ENCODE measurements around the gene PDCD6IP.

PDCD6IP gene

GRCh38 chr3:33839283-33839682 is 40.9 kb downstream of the PDCD6IP start (continued):
- TF ChIP-seq ZNF600 (tag by site-specific recombination; IDR thresholded peaks at IDR 0.05) (no peak), ZNF354C (tag by site-specific recombination; IDR thresholded peaks at IDR 0.05; ENCODE audit: borderline replicate concordance, low read depth) (no peak), ZNF747 (tag by site-specific recombination; IDR thresholded peaks at IDR 0.05) (no peak), ZNF404 (tag by site-specific recombination; IDR thresholded peaks at IDR 0.05) (no peak), ZNF580 (tag by site-specific recombination; IDR thresholded peaks at IDR 0.05) (no peak), INSM2 (tag by site-specific recombination; IDR thresholded peaks at IDR 0.05) (no peak), ZNF837 (tag by site-specific recombination; IDR thresholded peaks at IDR 0.05) (no peak), ZEB2 (tag by site-specific recombination; IDR thresholded peaks at IDR 0.05) (no peak)

GRCh38 chr3:33840179-33840578 is 41.7 kb downstream of the PDCD6IP start:
- Histone ChIP-seq H3K4me3 (ENCODE audit: low read depth, low read length) (no peak overlapping the region), H3K9me3 (ENCODE audit: control insufficient read depth, insufficient read depth, low read depth, low read length) (no peaks in the 10 kb centered on the region), H3K27ac (ENCODE audit: extremely low read depth, low read depth, low read length) (no peak overlapping the region), H3K4me1 (ENCODE audit: control insufficient read depth, insufficient read depth, low read length) (no peaks in the 10 kb centered on the region), H3K36me3 (ENCODE audit: control insufficient read depth in 2 of 2, insufficient read depth in 1 of 2, low read length in 2 of 2) (peaks cover 0 to 53% of the 10 kb centered on the region in 2 experiments; a peak in 2 of 3 replicates)
- ChIA-PET POLR2A (no interaction called here), CTCF (no interaction called here)
- no peak for TF ChIP-seq ZNF544 (tag by site-specific recombination; IDR thresholded peaks at IDR 0.05)
- no peak for TF ChIP-seq SALL2 (tag by site-specific recombination; IDR thresholded peaks at IDR 0.05; ENCODE audit: borderline replicate concordance)
- TF ChIP-seq ZBTB11 (tag by site-specific recombination; conservative IDR thresholded peaks at IDR 0.05; ENCODE audit: low read depth), result no peak
- no peak for TF ChIP-seq AEBP2 (tag by site-specific recombination; IDR thresholded peaks at IDR 0.05; ENCODE audit: borderline replicate concordance)
- TF ChIP-seq ZNF704 (tag by site-specific recombination; IDR thresholded peaks at IDR 0.05), result no peak
- TF ChIP-seq ZFP3 (tag by site-specific recombination; IDR thresholded peaks at IDR 0.05; ENCODE audit: low read depth), result no peak
- no peak for TF ChIP-seq ZNF558 (tag by site-specific recombination; IDR thresholded peaks at IDR 0.05)
- TF ChIP-seq ZNF398 (tag by site-specific recombination; IDR thresholded peaks at IDR 0.05), result no peak
- TF ChIP-seq ZNF785 (tag by site-specific recombination; IDR thresholded peaks at IDR 0.05), result no peak
- no peak for TF ChIP-seq ZNF792 (tag by site-specific recombination; IDR thresholded peaks at IDR 0.05)
- TF ChIP-seq ZNF148 (tag by site-specific recombination; IDR thresholded peaks at IDR 0.05; ENCODE audit: borderline replicate concordance), result no peak
- TF ChIP-seq MYNN (tag by site-specific recombination; IDR thresholded peaks at IDR 0.05; ENCODE audit: borderline replicate concordance), result no peak
- TF ChIP-seq ZNF513 (tag by site-specific recombination; IDR thresholded peaks at IDR 0.05), result no peak
- no peak for TF ChIP-seq SCRT2 (tag by site-specific recombination; IDR thresholded peaks at IDR 0.05)
- no peak for TF ChIP-seq ZNF202 (tag by site-specific recombination; IDR thresholded peaks at IDR 0.05; ENCODE audit: borderline replicate concordance)
